Measurements from ENCODE around the gene TGFBR3.

DNA sequence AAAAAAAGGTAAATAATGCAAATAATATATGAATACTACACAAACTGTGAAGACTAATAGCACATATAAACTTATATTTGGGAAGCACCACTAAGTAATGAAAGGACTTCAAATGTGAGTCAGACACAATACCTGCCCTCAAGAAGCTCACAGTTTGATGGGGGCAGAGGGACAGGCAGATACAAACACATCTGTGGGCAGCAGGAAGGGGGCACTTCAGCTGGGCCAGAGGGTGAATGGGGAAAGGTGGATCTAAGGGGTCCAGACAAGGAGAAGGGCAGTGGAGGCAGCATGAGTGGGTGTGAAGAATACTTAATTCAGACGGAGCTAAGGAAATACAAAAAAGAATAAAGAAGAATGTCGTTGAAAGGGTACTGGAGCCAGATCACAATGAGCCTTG, 114.2 kb downstream of the TGFBR3 start:
- TF ChIP-seq EZH2 (IDR thresholded peaks at IDR 0.05; ENCODE audit: borderline replicate concordance, low read length) = no peak
- TF ChIP-seq, protein P1, sequence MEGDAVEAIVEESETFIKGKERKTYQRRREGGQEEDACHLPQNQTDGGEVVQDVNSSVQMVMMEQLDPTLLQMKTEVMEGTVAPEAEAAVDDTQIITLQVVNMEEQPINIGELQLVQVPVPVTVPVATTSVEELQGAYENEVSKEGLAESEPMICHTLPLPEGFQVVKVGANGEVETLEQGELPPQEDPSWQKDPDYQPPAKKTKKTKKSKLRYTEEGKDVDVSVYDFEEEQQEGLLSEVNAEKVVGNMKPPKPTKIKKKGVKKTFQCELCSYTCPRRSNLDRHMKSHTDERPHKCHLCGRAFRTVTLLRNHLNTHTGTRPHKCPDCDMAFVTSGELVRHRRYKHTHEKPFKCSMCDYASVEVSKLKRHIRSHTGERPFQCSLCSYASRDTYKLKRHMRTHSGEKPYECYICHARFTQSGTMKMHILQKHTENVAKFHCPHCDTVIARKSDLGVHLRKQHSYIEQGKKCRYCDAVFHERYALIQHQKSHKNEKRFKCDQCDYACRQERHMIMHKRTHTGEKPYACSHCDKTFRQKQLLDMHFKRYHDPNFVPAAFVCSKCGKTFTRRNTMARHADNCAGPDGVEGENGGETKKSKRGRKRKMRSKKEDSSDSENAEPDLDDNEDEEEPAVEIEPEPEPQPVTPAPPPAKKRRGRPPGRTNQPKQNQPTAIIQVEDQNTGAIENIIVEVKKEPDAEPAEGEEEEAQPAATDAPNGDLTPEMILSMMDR (conservative IDR thresholded peaks at IDR 0.05 in 1 of 2, IDR thresholded peaks at IDR 0.05 in 1 of 2; ENCODE audit: extremely low read depth in 1 of 2, insufficient read depth in 1 of 2, low read depth in 1 of 2, low read length in 2 of 2) = no peak

Data from mammary epithelial cell (primary cell).